Dedifferentiated amniotic fluid mesenchymal stem cell (primary cell): Measurements from ENCODE around the gene WDR20.
"Not testable (repeated sequence)": the region's sequence is repeated elsewhere in the genome, so short reads cannot be mapped to it uniquely, and the experiment has no call there.

Source experiments
- DNase-seq: peaks from one replicate; pipeline ENCODE4 v3.0.0-alpha.2; 2016; ENCODE audit errors: extremely low spot score

Gene WDR20

DNA sequence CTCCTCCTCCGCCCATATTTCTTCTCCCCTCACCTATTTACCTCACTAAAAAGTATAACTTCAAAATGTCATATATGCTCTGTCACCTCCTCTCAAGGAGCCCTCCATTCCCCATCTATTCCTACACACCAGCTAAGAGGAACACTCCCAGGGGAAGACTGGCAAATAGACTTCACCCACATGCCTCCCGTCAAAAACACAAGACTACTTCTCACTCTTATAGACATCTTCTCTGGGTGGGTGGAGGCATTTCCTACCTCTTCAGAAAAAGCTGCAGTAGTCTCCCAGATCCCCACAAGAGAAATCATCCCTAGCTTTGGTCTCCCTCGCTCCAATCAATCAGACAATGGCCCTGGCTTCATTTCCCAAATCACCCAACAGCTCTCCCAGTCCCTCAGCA, 99.1 kb downstream of the WDR20 start:
- DNase-seq: no peak

GRCh38 chr14:102239231-102239630, 99.5 kb downstream of the WDR20 start:
- no peak for DNase-seq

GRCh38 chr14:102240481-102240880, 100.8 kb downstream of the WDR20 start:
- DNase-seq: not testable (repeated sequence)

DNA sequence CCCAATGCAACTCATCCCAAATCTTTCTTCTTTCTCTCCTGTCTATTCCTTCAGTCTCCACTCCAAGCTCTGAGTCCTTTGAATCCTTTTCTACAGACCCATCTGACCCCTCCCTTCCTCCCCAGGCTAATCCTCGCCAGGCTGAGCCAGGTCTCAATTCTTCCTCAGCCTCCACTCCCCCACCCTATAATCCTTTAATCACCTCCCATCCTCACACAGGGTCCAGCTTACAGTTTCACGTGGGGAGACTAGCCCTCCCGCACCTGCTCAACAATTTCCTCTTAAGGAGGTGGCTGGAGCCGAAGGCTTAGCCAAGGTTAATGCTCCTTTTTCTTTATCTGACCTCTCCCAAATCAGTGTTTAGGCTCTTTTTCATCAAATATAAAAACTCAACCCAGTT, 101.5 kb downstream of the WDR20 start:
- DNase-seq: no peak

- DNase-seq: not testable (repeated sequence)
Observed at GRCh38 chr14:102243795-102244194, 104.1 kb downstream of the WDR20 start.

DNA sequence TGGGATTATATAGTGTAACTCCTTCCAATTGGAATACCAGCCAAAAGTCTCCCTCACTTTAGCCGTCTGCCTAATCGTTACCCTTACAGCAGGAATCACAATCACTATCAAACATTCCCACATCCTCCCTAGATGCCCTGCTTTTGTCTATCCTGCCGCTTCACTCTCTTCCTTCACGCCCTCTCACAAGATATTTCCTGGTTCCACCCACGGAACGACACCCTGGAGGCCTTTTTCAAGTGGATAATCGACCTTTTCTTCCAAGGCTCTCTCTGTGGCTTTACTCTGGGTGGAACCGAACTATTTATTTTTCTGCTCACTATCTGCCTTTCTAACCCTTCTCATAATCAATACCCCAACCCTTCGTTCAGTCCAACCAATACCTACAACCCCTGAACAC, 106.4 kb downstream of the WDR20 start:
- DNase-seq: no peak

DNA sequence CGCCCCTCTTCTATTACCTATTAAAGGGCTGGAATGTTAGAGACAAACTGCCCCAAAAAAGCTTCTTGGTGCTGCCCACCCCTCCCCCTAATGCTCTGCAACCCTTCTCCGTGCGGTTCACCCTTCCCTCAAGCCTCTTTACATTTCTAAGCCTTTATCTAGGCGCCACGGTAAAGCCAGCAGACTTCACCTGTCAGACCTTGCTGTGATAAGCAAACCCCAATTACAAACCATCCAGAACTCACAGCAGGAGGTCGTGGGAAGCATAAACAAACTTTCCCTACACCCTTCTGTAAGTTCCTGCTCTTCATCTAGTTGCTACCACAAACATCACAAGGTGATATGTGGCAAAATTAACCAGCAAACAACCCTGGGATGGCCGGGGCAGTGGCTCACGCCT, 108.4 kb downstream of the WDR20 start:
- DNase-seq: no peak

DNA sequence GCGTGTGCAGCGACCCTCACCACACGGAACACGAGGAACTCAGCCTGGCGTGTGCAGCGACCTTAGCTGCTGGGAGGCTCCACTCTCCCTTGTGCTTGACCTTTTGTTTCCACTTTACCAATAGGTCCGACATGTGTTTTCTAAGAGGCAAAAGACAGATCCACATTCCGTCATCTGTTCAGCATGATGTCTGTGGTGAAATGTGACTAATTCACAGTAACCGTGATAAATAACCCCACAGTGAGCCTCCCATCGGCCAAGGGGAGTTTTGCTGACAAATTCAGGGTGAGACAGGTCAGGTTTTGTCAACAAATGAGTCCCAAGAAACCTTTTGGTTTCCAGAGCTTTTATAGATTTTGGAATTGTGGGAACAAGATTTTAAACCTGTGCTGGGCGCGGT, 109.3 kb downstream of the WDR20 start:
- DNase-seq: no peak

GRCh38 chr14:102249981-102250380, 110.3 kb downstream of the WDR20 start:
- DNase-seq: no peak

DNA sequence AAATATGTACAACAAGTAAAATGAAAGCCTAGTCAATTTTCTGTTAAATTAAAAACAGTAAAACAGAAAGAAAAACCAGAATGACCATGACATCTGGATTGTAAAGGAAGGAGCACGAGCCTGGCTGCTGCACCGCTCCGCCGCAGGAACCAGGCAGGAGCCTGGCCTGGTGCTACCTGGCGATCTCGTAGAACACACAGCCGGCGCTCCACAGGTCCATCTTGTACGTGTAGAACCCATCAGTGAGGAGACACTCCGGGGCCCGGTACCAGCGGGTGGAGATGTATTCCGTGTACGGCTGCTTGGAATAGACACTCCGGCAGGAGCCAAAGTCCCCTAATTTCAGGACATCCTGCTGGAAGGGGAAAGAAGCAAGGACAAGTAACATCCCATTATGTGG, 110.9 kb downstream of the WDR20 start:
- no peak for DNase-seq

DNA sequence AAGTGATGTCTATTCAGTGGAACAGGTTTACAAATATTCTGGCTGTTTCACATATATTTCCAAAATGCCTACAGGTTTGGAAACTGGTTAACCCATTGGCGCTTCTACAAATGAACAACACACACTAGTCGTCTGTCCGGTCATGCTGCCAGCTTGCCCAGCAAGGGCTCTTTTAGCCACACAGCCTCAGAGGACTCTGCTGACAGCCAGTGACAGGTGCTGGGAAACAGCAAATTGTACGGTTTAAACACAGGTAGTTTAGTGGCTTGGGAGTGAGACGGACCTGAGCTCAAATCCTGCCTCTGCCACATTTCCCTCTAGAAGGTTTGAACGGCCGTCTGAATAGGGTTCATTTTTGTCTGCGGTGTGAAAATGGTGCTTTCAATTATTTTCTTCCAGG, 111.5 kb downstream of the WDR20 start:
- no peak for DNase-seq

DNA sequence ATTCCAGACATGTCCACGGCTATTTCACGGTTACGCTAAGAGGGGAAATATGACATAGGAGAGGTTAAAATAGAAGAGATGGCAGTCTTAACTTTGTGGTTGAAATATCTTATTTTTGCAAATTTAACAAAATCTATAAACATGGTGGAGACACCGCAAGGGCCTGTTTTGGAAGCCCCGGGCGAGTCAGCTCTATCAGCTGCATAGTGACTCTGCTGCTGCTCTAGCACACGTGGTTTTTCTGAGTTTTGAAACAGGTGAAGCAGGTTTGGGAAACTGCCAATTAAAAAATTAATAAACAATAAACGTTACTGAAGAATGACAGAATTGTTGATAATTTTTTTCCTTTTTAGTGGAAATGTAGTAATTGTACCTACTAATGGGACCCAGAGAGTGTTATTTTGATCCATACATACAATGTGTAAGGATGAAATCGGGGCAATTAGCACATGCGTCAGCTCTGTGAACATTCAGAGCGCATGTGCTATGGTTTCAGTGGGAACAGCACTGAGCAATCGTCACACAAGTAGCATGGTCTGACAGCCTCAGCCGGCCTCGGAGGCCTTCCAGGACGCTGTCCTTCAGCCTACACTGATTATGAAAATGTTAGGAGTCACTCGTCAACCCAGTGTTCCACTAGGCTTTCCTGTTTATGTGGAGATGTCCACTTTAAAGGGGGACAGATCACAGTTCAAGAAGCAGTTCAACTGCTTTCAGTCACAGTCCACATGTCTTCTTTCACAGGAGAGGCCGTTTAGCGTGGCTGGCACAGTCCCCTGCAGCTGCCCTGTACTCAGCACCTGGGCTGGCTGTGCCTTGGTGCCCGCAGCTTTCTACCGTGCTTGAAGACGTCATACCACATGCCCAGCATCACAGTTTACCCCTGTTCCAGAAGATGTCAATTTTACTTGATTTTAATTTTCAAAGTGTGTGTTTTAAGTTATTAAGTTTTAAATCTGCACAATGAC, 113.4 kb downstream of the WDR20 start:
- DNase-seq: no peak

GRCh38 chr14:102255401-102256190, 115.9 kb downstream of the WDR20 start:
- no peak for DNase-seq

- DNase-seq: no peak
Observed at GRCh38 chr14:102256716-102257115, 117.0 kb downstream of the WDR20 start.

GRCh38 chr14:102258136-102258535, 118.4 kb downstream of the WDR20 start:
- DNase-seq: no peak
